NAMALWA (cell line): ENCODE measurements around the gene ARL6IP1.

Experiments used
- DNase-seq: peaks from one replicate; pipeline ENCODE4 v3.0.0-alpha.2; 2015; ENCODE audit warnings: low spot score

Gene ARL6IP1

DNA sequence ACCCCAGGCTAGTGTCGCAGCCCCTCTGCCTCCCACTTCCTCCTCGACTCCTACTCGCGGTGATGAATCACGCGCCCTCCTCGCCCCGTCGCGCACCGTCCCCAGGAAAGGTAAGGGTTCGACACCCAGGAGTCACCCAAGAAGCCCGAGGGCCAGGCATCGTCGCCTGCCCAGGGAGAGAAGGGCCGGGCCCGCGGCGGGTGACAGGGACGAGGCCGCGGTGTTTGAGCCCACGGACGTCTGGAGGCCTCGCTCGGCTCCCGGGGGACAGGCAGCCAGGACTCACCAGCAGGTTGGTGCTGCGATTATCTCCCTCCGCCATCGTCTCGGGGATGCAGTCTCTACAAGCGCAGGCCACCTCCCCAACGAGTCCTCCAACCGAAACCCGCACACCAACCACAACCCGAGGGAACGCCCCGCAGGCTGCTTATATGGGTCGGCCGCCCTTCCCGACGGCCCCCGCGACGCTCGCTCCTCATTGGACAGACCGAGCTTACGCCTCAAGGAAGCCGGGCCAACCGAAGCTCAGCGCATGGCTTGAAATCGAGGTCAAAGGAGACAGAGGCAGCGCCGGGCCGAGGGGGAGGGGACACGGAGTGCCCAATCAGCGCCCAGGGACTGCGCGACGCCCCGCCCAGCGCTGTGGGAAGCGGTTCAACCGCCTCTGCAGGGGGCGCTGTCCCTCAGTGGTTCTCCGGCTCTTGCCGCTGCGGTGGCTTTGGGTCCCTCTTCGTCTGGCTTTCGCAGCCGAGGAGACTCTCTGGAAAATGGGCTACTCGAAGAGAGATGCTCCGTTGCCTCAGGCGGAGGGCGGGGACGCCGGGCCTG is at the start of gene ARL6IP1:
TSS of gene ARL6IP1 (minus strand) at position 405 of the 828 bp plus-strand sequence. CDS start at position 322, 83 bp downstream.
- peak; percentile 99 for DNase-seq

DNA sequence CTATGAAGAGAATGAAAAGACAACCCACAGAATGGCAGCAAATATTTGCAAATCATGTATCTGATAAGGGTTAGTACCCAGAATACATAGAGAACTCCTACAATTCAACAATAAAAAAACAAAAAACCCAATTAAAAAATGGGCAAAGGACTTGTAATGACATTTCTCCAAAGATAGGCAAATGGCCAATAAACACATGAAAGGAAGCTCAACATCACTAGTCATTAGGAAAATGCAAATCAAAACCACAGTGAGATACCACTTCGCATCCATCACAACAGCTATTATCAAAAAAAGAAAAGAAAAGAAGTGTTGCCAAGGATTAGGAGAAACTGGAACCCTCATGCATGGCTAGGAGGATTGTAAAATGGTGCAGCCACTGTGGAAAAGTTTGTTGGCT is 45.1 kb upstream of the ARL6IP1 start:
- no peak for DNase-seq

- no peak for DNase-seq
These were observed 41.2 kb upstream of the ARL6IP1 start for GRCh38 chr16:18842565-18842964.

DNA sequence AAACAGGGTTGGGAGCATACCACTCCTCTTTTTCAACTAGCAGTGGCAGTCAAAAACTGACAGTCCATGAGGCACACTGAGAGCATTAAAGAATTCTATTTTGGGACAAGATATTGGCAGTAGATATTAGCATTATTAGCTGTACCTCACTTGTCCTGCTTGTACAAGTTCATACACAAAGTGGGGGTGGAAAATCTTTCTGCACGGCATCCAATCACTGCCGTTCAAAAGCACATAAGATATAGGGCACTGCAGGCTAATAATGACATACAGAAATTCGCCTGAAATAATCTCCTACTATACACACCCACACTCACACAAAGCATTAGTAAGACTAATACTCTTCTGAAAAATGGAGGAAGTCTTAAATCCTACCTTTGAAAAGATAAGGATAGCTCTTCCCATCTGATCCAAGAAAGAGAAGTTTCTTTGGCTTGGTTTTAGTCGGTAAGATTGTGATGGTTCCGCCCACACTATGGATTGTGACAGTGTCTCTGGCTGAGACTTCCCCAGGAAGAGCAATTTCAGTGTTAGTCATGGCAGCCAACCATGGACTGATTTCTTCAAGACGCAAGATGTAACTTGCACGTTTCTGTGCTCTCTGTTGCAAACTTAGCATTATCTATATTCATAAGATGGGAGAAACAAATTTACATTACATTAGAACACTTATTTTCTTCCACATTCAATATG is 40.6 kb upstream of the ARL6IP1 start:
- DNase-seq: no peak

DNA sequence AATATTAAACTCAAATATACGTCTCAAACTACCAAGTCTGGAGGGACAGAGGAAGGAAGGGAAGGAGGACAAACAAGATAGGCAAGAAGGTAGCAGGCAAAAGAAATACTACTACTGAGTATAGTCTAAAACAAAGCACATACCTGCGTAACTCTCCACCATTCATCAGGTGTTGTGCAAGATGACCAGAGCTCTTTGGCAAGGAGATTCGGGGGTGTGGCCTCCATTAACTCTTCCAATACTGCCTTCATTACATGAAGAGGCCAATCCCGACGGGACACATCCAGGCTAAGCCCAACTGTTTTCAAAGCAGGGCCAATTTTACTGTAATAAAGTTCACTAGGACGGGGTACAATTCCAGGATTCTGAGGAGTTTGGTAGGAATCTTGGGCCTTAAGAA is 38.2 kb upstream of the ARL6IP1 start:
- no peak for DNase-seq

- no peak for DNase-seq
These were observed 35.4 kb upstream of the ARL6IP1 start for GRCh38 chr16:18836702-18837101.

DNA sequence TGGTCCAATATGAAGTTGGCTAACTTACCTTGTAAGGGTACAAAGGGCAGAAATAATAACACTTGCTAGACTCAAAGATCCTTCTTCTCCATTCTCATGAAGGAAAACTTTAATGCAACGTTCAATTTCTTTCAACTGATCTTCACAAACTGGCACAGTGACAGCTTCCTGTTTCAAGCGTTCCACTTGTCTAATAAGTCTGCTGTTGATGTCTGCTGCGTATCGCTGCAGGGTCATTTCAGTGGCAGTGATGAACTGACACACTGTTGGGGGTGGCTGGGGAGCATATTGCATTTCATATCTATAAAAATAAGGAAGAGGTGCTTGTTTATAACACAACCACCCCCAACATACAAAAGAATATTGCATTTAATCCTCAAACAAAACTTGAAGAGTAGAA is 33.5 kb upstream of the ARL6IP1 start:
- DNase-seq: no peak

- DNase-seq: no peak
These were observed 32.6 kb upstream of the ARL6IP1 start for GRCh38 chr16:18833707-18834505.

- DNase-seq: no peak
These were observed 31.3 kb upstream of the ARL6IP1 start for GRCh38 chr16:18832613-18833012.

GRCh38 chr16:18832006-18832405 is 30.7 kb upstream of the ARL6IP1 start:
- DNase-seq: no peak

DNA sequence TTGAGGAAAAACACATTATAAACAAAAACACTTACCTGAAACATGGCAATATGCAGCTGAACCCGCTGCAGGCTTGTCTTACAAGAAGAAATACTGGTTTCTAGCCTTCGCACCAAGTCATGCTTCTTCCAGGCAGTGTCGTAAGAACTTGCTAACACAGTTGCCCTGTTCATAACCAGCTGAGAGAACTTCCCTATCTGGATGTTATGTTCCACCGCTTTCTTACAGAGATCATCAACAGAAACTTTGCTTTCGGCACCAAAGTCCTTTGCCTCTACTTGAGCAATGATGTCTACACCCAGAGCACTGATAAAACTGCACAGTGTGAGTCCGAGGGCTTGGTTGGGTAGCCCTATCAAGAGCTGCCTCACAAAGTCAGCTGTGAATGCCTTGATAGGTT is 27.9 kb upstream of the ARL6IP1 start:
- DNase-seq: no peak

DNA sequence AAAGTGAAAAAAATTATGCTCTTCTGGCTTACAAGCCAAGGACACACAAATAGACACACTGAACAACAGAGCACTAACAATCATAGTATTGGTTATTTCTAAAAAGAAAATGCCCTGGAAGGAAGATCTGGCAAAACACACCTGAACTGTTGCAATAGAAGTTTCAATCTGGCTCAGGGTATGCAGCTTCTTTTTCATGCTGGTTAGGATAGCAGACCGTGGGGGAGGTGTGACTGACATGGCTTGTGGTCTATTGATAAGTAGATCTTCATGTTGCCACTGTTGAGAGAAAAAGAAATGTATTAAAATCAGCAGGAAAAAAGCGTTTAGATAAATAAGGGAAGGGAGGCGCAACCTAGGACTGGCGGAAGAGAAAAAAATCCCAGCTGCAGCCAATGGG is 26.5 kb upstream of the ARL6IP1 start:
- no peak for DNase-seq

- no peak for DNase-seq
These were observed 14.9 kb upstream of the ARL6IP1 start for GRCh38 chr16:18816286-18816685.

DNA sequence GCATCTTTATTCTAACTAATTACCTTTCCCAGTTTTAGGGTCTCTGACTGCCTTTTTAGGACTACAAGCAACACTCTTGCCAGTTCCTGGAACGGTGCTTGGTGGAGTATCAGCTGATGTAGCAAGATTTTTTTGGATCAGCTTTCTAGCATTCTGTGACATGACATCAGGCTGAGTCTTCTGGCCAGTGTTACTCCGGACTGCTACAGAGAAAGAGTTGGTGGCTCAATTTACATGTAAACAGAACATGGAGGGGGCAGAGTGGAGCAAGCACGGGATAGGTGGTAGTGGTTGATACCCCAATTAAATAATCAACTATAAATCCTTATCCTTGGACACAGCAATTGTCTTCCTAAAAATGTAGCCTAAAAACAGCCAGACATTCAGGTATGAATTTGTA is 10.6 kb upstream of the ARL6IP1 start:
- no peak for DNase-seq

DNA sequence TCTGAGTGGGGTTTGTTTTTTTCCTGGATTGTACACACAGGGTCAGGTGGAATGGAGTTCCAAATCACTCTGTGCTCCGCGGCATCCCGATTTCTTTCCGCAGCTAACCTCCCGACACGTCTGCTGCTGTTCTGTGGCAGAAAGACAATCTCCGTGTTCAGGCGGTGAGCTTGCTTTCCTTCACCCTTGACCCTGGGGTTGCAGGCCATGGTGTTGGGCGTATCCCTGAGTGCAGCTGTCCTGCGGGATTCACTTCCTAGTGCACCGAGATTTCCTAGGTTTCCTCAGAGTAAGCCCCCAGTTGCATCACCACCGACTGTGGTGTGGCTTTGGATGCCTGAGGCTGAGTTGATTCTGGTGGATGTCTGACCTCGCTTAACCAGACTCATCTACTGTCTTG is 7.8 kb upstream of the ARL6IP1 start:
- no peak for DNase-seq

- no peak for DNase-seq
These were observed 4.0 kb upstream of the ARL6IP1 start for GRCh38 chr16:18805257-18805773.

- DNase-seq: no peak
These were observed 3.2 kb upstream of the ARL6IP1 start for GRCh38 chr16:18804540-18804939.

- DNase-seq: no peak
These were observed 2.5 kb upstream of the ARL6IP1 start for GRCh38 chr16:18803569-18804462.

DNA sequence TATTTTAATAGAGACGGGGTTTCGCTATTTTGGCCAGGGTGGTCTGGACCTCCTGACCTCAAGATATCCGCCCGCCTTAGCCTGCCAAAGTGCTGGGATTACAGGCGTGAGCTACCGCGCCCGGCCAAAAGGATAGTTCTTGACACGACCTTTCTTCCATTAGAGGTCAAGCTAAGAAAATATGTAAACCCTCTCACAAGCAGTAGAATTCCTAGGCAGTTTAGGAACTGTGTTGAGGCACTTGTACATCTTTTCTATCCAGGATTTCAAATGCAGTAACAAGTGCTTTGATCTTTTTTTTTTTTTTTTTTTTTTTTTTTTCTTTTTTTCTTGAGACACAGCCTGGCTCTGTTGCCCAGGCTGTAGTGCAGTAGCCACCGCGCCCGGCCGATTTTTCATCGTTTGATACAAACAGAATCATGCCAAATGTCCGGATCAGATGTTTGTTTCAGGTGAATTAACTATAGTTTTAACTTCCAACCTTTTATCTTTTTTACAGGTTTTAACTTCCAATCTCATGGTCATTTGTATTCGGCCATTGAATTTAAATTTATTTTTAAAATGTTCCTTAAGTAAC is 1.5 kb upstream of the ARL6IP1 start:
- no peak for DNase-seq

- DNase-seq: no peak
These were observed 589 bp downstream of the ARL6IP1 start for GRCh38 chr16:18800775-18801144.

- DNase-seq: peak; percentile 43
These were observed 1.1 kb downstream of the ARL6IP1 start for GRCh38 chr16:18800293-18800692.
